HCT116 (cell line): ENCODE measurements around the gene GPD1L. TPM values are rescaled to one million over a fixed set of nuclear protein-coding genes. Genes with fewer than 3 reads are reported as not detected.

ENCODE experiments used
- ATAC-seq: fragments of 200-7000 bp; cut with Tn5 transposase; 2 replicates; pipeline ENCODE4 v1.9.1; 2020; ENCODE audit warnings: mild to moderate bottlenecking, moderate library complexity
- BruUV-seq: library from RNA; stranded (reverse); fragments of 400-500 nt; replicated peaks from 2 replicates; lab custom pipeline; 2021; lab: Mats Ljungman, UMichigan
- CTCF ChIA-PET: fragments of 300-600 bp; sonication (Branson Sonifier 250); formaldehyde crosslinking; loops from one replicate; lab custom pipeline; 2021; ENCODE audit warnings: antibody characterized with exemption; lab: Charles Lee
- POLR2A ChIA-PET: fragments of 300-600, 350-600 bp; sonication (Branson Sonifier 250); formaldehyde crosslinking; loops from one replicate; lab custom pipeline; 2021; ENCODE audit warnings: antibody characterized with exemption; lab: Charles Lee
- RAD21 ChIA-PET, 2 experiments: fragments of 300-600 bp; sonication (Branson Sonifier 250); formaldehyde crosslinking; loops; one replicate each; lab custom pipeline; 2023; ENCODE audit warnings: low total read pairs in 2 of 2; ENCODE audit not compliant: uncharacterized antibody in 2 of 2, unreplicated experiment in 2 of 2, low non-redundant PET in 1 of 2; lab: Charles Lee
- DNase-seq: peaks from one replicate; pipeline ENCODE4 v3.0.0-alpha.2; 2010; ENCODE audit warnings: low read depth, low spot score
- H2AFZ ChIP-seq: fragments of 200-600 bp; shearing (Covaris generic), sonication (generic); 2 replicates; pipeline ENCODE4 v1.6.1; 2017; ENCODE audit warnings: low read depth, mixed run types, mixed read lengths, antibody characterized with exemption, low read length; ENCODE audit not compliant: poor library complexity, severe bottlenecking
- H3K27ac ChIP-seq: 2 replicates; pipeline ENCODE4 v1.5.1; 2012; ENCODE audit warnings: low read depth, low read length
- H3K27me3 ChIP-seq: fragments of 200-600 bp; sonication (generic); 2 replicates; pipeline ENCODE4 v1.6.1; 2016; ENCODE audit warnings: mixed run types, low read length, mixed read lengths; ENCODE audit not compliant: insufficient read depth
- H3K36me3 ChIP-seq, 2 experiments: fragments of 200-500 bp in 1 of 2; fragments of 200-600 bp in 1 of 2; sonication (Bioruptor generic) in 1 of 2; sonication (generic) in 1 of 2; 2 replicates each; pipeline versions ENCODE4 v1.5.1 to v1.6.1; 2014 to 2016; ENCODE audit warnings: low read length in 2 of 2, inconsistent platforms in 1 of 2, mixed read lengths in 1 of 2, mixed run types in 1 of 2; ENCODE audit not compliant: insufficient read depth in 2 of 2, control insufficient read depth in 1 of 2
- H3K4me1 ChIP-seq, 2 experiments: fragments of 200-600 bp in 1 of 2; sonication (generic) in 1 of 2; 2 replicates each; pipeline versions ENCODE4 v1.5.1 to v1.6.1; 2012 to 2017; ENCODE audit warnings: low read length in 2 of 2, inconsistent platforms in 1 of 2, mild to moderate bottlenecking in 1 of 2, mixed read lengths in 1 of 2, mixed run types in 1 of 2, moderate library complexity in 1 of 2; ENCODE audit not compliant: insufficient read depth in 2 of 2, control insufficient read depth in 1 of 2
- H3K4me2 ChIP-seq: fragments of 200-600 bp; sonication (generic); 2 replicates; pipeline ENCODE4 v1.6.1; 2017; ENCODE audit warnings: mixed run types, low read length, mixed read lengths
- H3K4me3 ChIP-seq, 2 experiments: fragments of 200-600 bp in 1 of 2; sonication (generic) in 1 of 2; replicated peaks in 1 of 2; 2 replicates each; pipeline ENCODE4 v1.5.1; 2011 to 2016; ENCODE audit warnings: low read length in 2 of 2, control low read depth in 1 of 2, low read depth in 1 of 2, mild to moderate bottlenecking in 1 of 2, mixed read lengths in 1 of 2, mixed run types in 1 of 2
- H3K79me2 ChIP-seq: fragments of 200-600 bp; sonication (generic); 2 replicates; pipeline ENCODE4 v1.6.1; 2017; ENCODE audit warnings: mild to moderate bottlenecking, mixed run types, low read length, moderate library complexity, mixed read lengths; ENCODE audit not compliant: insufficient read depth
- H3K9ac ChIP-seq: fragments of 200-600 bp; sonication (generic); 2 replicates; pipeline ENCODE4 v1.6.1; 2016; ENCODE audit warnings: low read length, mixed read lengths
- H3K9me2 ChIP-seq: fragments of 200-600 bp; sonication (generic), shearing (Covaris generic); 2 replicates; pipeline ENCODE4 v1.6.1; 2017; ENCODE audit warnings: mixed run types, mild to moderate bottlenecking, moderate library complexity; ENCODE audit not compliant: insufficient read depth
- H3K9me3 ChIP-seq, 2 experiments: fragments of 200-500 bp in 1 of 2; fragments of 200-600 bp in 1 of 2; sonication (Bioruptor generic) in 1 of 2; sonication (generic) in 1 of 2; 2 replicates each; pipeline ENCODE4 v1.6.1; 2014 to 2017; ENCODE audit warnings: low read length in 2 of 2, mixed read lengths in 2 of 2, inconsistent platforms in 1 of 2, low read depth in 1 of 2, mild to moderate bottlenecking in 1 of 2, mixed run types in 1 of 2, moderate library complexity in 1 of 2; ENCODE audit not compliant: control insufficient read depth in 1 of 2, insufficient read depth in 1 of 2
- H4K20me1 ChIP-seq: fragments of 200-600 bp; sonication (generic), shearing (Covaris generic); 2 replicates; pipeline ENCODE4 v1.6.1; 2017; ENCODE audit warnings: mixed run types, mild to moderate bottlenecking, moderate library complexity; ENCODE audit not compliant: insufficient read depth
- CEBPB ChIP-seq: IDR thresholded peaks from 2 replicates; pipeline ENCODE4 v1.6.1; 2012; ENCODE audit warnings: low read depth
- ELF1 ChIP-seq: IDR thresholded peaks from 2 replicates; pipeline ENCODE4 v1.6.1; 2012; ENCODE audit warnings: low read depth, borderline replicate concordance
- EZH2 ChIP-seq: fragments of 200-600 bp; sonication (generic); IDR thresholded peaks from 2 replicates; pipeline ENCODE4 v1.6.1; 2017; ENCODE audit warnings: antibody characterized with exemption, mixed run types
- EZH2phosphoT487 ChIP-seq: fragments of 200-600 bp; IDR thresholded peaks from 2 replicates; pipeline ENCODE4 v1.6.1; 2018; ENCODE audit warnings: antibody characterized with exemption, borderline replicate concordance
- JUND ChIP-seq: IDR thresholded peaks from 2 replicates; pipeline ENCODE4 v1.6.1; 2012
- POLR2A ChIP-seq: IDR thresholded peaks from 2 replicates; pipeline ENCODE4 v1.7.0; 2011; ENCODE audit warnings: borderline replicate concordance; ENCODE audit not compliant: insufficient read depth, insufficient read length; ENCODE audit errors: extremely low read depth
- POLR2AphosphoS5 ChIP-seq: IDR thresholded peaks from 2 replicates; pipeline ENCODE4 v1.6.1; 2011; ENCODE audit warnings: mild to moderate bottlenecking, low read depth, low read length, moderate library complexity
- RAD21 ChIP-seq: IDR thresholded peaks from 2 replicates; pipeline ENCODE4 v1.6.1; 2012; ENCODE audit warnings: low read depth, mild to moderate bottlenecking
- SIN3A ChIP-seq: IDR thresholded peaks from 2 replicates; pipeline ENCODE4 v1.6.1; 2012; ENCODE audit warnings: low read depth
- SP1 ChIP-seq: IDR thresholded peaks from 2 replicates; pipeline ENCODE4 v1.6.1; 2012; ENCODE audit warnings: low read depth
- SRF ChIP-seq: IDR thresholded peaks from 2 replicates; pipeline ENCODE4 v1.6.1; 2012; ENCODE audit warnings: low read depth
- YY1 ChIP-seq: IDR thresholded peaks from 2 replicates; pipeline ENCODE4 v1.6.1; 2011; ENCODE audit warnings: low read length, low read depth, moderate library complexity, mild to moderate bottlenecking; ENCODE audit not compliant: insufficient replicate concordance; ENCODE audit errors: extremely low read depth
- ZFX ChIP-seq: fragments of 450-650 bp; IDR thresholded peaks from 2 replicates; pipeline ENCODE4 v1.6.1; 2017
- ZNF274 ChIP-seq: fragments of 200-500 bp; sonication (Bioruptor generic); IDR thresholded peaks from 2 replicates; pipeline ENCODE4 v1.6.1; 2014; ENCODE audit warnings: mild to moderate bottlenecking, low read depth, low read length, inconsistent platforms
- intact Hi-C: fragments of 100-400 bp; cut with micrococcal nuclease; formaldehyde crosslinking; loops from 2 replicates; pipeline ENCODE4 v1.10.0; 2022
- total RNA-seq: library from RNA; stranded (reverse); gene quantifications from one replicate; pipeline ENCODE4 v1.2.1, GENCODE V29; 2021; ENCODE audit not compliant: unreplicated experiment
- TF ChIP-seq, protein P1 (sequence below): IDR thresholded peaks from 2 replicates; pipeline ENCODE4 v1.6.1; 2012
- TF ChIP-seq, protein P2 (sequence below): IDR thresholded peaks from 2 replicates; pipeline ENCODE4 v1.6.1; 2012
- TF ChIP-seq, protein P3 (sequence below): IDR thresholded peaks from 2 replicates; pipeline ENCODE4 v1.6.1; 2012; ENCODE audit warnings: low read depth
- TF ChIP-seq, protein P4 (sequence below): IDR thresholded peaks from 2 replicates; pipeline ENCODE4 v1.6.1; 2011; ENCODE audit warnings: mild to moderate bottlenecking, low read length, moderate library complexity; ENCODE audit not compliant: insufficient replicate concordance; ENCODE audit errors: extremely low read depth

GPD1L gene
- total RNA-seq, 1 experiment from 2014 or later: 21.9 TPM

DNA sequence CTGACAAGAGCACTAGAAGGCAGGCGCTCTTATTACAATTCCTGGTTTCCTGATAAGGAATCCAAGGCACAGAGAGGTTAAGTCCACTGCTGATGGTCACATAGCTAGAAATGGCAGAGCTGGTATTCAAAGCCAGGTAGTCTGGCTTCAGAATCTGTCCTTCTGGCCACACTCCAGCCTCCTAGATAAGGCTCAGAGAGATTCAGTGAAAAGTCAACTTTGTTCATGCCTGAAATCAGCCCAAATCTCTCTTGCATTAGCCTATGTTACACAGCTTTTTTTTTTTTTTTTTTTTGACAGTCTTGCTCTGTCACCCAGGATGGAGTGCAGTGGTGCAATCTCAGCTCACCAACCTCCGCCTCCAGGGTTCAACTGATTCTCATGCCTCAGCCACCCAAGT is 110.9 kb downstream of the GPD1L start:
- ChIA-PET POLR2A (no interaction called here), RAD21 (no interaction called here), CTCF (no interaction called here)
- intact Hi-C loops: no loop called here
- Histone ChIP-seq H3K4me1 (no peaks in the 10 kb centered on the region), H3K27me3 (no peaks in the 10 kb centered on the region), H3K36me3 (no peaks in the 10 kb centered on the region), H3K4me3 (no peak overlapping the region), H3K9me2 (no peaks in the 10 kb centered on the region), H2AFZ (no peak overlapping the region), H3K79me2 (no peaks in the 10 kb centered on the region), H3K9ac (no peak overlapping the region), H3K9me3 (peaks cover 0 to 7% of the 10 kb centered on the region in 2 experiments; a peak in 1 of 4 replicates), H3K27ac (no peak overlapping the region), H3K4me2 (no peak overlapping the region), H4K20me1 (no peaks in the 10 kb centered on the region)
- no peak for ATAC-seq
- DNase-seq: no peak
- BruUV-seq: no TSS peak
- TF ChIP-seq CEBPB: no peak
- no peak for TF ChIP-seq SP1
- TF ChIP-seq SRF: no peak
- no peak for TF ChIP-seq ZNF274
- TF ChIP-seq, protein P1, sequence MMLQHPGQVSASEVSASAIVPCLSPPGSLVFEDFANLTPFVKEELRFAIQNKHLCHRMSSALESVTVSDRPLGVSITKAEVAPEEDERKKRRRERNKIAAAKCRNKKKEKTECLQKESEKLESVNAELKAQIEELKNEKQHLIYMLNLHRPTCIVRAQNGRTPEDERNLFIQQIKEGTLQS: no peak
- no peak for TF ChIP-seq POLR2AphosphoS5
- TF ChIP-seq, protein P2, sequence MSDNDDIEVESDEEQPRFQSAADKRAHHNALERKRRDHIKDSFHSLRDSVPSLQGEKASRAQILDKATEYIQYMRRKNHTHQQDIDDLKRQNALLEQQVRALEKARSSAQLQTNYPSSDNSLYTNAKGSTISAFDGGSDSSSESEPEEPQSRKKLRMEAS: no peak
- TF ChIP-seq, protein P3, sequence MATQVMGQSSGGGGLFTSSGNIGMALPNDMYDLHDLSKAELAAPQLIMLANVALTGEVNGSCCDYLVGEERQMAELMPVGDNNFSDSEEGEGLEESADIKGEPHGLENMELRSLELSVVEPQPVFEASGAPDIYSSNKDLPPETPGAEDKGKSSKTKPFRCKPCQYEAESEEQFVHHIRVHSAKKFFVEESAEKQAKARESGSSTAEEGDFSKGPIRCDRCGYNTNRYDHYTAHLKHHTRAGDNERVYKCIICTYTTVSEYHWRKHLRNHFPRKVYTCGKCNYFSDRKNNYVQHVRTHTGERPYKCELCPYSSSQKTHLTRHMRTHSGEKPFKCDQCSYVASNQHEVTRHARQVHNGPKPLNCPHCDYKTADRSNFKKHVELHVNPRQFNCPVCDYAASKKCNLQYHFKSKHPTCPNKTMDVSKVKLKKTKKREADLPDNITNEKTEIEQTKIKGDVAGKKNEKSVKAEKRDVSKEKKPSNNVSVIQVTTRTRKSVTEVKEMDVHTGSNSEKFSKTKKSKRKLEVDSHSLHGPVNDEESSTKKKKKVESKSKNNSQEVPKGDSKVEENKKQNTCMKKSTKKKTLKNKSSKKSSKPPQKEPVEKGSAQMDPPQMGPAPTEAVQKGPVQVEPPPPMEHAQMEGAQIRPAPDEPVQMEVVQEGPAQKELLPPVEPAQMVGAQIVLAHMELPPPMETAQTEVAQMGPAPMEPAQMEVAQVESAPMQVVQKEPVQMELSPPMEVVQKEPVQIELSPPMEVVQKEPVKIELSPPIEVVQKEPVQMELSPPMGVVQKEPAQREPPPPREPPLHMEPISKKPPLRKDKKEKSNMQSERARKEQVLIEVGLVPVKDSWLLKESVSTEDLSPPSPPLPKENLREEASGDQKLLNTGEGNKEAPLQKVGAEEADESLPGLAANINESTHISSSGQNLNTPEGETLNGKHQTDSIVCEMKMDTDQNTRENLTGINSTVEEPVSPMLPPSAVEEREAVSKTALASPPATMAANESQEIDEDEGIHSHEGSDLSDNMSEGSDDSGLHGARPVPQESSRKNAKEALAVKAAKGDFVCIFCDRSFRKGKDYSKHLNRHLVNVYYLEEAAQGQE: no peak
- no peak for TF ChIP-seq EZH2phosphoT487
- no peak for TF ChIP-seq YY1
- no peak for TF ChIP-seq POLR2A
- no peak for TF ChIP-seq SIN3A
- TF ChIP-seq, protein P4, sequence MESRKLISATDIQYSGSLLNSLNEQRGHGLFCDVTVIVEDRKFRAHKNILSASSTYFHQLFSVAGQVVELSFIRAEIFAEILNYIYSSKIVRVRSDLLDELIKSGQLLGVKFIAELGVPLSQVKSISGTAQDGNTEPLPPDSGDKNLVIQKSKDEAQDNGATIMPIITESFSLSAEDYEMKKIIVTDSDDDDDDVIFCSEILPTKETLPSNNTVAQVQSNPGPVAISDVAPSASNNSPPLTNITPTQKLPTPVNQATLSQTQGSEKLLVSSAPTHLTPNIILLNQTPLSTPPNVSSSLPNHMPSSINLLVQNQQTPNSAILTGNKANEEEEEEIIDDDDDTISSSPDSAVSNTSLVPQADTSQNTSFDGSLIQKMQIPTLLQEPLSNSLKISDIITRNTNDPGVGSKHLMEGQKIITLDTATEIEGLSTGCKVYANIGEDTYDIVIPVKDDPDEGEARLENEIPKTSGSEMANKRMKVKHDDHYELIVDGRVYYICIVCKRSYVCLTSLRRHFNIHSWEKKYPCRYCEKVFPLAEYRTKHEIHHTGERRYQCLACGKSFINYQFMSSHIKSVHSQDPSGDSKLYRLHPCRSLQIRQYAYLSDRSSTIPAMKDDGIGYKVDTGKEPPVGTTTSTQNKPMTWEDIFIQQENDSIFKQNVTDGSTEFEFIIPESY: no peak
- no peak for TF ChIP-seq JUND
- TF ChIP-seq RAD21: no peak
- TF ChIP-seq EZH2: no peak
- TF ChIP-seq ELF1: no peak
- no peak for TF ChIP-seq ZFX
